GM19372 (cell line): ENCODE data around the gene HOXB4.

ENCODE experiments used
- ATAC-seq: cut with Tn5 transposase; IDR thresholded peaks from one replicate; pipeline ENCODE4 v1.9.1; 2021; ENCODE audit warnings: mild to moderate bottlenecking, low read depth, moderate library complexity; ENCODE audit not compliant: unreplicated experiment

Gene HOXB4

DNA sequence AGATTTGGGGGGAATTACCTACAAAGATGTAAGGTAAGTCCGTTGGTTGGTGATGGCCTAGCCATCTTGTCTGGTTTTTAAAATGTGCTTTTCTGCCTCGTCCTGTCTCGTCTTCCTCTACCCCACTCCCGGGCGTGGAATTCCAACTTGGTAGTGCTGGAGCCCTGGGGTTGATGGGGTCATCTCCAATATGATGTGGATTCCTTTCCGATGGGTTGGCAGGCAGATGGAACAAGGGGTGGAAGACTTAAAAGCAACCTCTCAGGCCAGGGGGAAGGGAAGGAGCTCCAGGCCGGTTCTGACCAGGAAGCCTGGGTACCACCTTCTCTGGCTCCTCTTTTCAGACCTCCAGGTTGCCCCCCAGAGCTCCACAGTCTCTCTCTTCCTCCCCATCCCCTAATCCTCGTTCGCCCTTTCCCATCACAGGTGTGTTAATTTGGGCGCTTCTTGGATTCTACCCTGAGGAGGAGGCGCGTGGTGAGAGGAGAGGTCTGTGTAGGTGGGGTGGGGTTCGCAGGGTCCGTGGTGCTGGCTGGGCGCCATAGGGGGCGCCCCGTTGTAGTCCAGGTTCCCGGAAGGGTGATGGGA is 28.1 kb downstream of the HOXB4 start:
- ATAC-seq = no peak

DNA sequence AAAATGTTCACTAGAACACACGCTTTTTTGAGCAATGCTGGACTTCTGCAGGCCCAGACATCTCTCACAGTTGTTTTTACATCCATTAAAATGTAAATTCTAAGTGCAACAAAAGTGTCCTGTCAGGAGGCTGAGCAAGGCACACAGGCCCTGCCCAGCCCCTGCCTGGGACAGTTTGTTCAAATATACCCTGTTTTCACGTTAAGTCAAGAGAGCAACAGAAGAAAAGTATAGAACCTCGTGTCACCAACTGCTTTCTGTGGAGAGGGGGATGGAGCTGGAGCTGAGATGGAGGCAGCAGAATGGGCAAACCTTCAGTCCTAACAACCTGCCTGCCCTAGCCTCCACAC is 28.9 kb downstream of the HOXB4 start:
- no peak for ATAC-seq

DNA sequence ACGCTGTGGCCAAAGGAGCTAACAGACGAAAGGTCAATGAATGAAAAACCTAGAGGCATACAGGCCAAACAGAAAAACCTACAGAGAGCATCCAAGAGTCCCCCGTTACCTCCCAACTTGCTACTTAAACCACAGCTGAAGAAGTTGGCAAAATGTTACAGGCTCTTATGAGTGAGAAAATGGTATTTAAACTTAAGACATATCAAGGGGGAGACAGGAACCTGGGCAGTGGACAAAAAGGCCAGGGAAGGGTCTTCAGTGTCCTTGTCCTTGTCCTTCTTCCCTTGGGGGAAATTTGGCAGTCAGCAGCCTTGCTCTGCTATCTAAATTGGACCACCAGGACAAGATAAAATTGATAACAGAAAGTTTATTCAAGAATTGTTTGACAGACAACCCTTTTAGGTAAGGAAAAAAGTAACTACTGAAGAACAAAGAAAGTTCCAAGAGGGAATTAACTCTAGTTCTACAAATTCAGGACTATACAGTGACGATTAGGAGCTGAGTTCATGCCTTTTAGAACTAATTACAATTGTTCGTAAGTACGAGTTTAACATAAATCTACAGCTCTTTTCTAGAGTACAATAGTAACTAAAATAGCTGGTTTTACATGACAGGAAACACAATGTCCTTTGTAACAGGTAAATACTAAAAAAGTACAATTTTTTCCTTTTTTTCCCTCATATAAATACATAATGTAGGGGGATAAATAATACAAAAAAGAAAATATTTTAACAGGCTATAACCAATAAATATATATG is 29.4 kb downstream of the HOXB4 start:
- no peak for ATAC-seq

DNA sequence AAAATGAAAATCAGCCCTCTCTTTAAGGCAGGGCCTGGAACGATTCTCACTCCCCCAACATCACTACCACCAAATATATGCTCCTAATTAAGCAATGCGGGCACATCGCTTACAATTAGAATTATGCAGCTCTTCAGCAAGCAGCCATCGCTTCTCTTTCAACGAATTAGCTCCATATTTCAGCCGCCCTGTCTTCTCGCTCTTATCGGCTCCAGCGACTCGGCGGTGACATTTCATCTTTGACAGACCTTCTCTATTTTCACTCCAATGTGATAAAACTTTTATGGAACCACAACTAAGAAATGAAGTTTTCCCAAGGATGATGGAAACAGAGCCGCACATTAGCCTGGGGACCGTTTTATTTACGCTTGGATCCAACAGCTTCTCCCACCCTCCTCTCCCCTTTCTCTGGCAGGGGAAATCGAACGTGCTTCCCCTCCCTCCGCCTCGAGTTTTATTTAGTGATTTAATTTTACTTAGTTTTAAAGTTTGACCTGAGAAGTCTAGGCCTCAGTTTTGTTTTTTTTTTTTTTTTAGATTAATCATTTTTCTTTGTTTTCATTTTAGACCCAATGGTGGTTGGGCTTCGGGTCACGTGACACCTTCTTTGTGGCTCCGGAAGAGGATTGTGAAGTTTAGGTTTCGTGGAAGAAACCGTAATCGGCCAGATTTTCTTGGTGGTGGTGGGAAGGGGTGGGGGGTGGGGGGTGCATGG is 30.2 kb downstream of the HOXB4 start:
- ATAC-seq = no peak

DNA sequence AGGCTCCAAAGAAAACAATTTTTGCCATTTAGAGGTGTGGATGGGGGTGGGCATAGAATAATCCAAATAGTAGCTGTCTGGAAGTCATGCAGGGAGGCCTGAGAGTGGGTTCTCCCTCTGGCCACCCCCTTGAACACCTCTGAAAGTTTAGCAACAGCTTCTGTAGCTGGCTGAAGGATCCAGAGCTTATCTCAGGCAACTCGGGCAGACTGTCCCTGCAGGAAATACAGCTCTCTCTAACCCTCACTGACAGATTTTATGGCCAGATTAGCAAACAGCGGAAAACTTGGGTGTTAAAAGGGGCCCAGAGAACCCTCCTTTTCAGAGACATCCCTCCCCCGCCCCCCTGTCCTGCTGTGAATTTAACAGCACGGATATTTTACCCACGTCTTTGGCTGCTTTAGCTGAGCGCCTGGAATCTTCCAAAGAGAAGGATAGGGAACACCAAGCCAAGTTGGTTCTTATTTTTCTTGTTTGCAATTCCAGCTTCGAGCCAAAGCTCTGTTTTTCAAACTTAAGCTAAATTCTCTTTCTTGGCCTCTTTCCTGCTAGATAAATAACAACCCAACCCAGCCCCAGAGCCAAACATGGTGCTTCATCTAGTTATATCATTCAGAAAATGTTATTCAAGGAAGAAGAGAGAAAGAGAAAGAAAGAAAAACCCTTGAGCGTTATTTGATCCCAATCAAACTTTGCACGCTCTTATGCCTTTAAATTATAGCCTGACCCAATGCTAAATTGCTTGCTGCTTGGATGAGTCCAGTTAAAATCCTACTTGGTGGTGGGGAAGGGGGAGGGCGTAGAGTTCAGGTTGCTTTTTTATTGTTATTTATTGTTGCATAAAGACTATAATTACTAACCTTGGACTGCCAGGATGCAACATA is 31.0 kb downstream of the HOXB4 start:
- no peak for ATAC-seq

DNA sequence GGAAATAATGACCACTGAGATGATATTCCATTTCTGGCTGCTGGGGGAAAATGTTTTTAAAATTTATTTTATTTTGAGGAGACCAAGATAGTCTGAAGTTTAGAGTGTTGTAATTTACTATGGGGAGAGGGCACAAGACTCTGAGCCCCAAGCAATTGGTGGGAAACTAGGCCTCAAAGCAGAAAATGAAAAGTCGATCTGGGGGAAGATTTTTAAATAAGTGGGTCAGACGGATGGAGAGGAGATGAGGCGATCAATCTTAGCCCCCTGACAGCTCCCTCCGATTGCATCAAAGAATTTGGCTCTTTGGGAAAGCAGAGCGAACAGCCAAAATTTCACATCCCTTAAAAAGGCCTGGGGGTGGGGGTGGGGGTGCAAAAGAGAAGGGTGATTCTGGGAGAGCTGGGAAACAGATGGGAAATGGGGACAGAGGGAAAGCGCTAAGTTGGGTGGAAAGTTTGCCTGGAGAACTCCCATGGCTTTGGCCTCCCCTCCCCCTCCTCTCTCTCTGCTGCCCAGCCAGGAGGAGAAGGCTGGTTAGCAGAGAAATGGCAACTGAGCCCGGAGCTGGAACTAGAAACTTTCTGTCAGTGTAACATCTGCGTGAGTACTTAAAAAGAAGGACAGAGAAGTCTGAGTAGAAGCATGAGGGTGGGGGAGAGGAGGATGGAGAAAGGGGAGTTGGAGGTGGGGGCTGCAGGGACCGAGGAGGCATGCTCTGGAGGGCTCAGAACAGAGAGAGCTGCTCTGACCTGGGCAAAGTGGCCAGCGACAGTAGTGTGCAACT is 31.8 kb downstream of the HOXB4 start:
- ATAC-seq = no peak

DNA sequence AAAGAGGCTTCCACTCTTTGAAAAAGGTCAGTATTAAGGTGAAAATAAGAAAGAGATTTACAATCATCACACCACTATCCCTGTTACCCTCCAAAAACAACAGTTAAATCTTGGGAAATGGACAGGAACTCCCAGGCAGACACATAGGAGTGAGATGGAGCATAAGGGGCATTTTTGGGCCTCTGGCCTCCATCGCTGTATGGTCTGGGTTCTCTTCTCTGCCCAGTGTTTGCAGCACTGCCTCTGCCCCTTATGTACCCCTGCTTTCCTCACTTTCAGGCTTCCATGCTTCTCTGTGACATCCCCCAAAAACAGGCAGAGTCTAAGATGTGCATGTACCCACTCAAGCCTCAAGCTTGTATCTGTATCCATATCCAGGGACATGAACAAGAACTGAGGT is 32.6 kb downstream of the HOXB4 start:
- ATAC-seq = no peak

DNA sequence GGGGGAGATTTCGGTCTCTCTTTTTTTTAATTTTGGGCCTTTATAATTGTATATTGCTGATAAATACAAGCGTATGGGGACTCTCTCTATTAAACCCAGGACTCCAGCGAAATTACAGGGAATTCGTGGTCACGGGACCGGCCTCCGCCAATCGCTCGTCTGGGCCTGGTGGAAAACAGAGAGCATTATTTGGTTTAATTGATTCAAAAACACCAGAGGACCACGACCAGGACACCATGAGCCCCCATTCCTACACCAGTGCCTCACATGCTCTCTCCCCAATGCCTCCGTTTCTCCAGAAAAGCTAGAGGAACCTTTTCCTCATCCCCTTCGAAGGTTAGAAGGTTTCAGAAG is 33.2 kb downstream of the HOXB4 start, which contains the start of gene HOXB2:
Gene HOXB2, minus strand, starts transcription at position 88 of the 354 bp plus-strand sequence. CDS start 198 bp downstream, outside the sequence.
- no peak for ATAC-seq

DNA sequence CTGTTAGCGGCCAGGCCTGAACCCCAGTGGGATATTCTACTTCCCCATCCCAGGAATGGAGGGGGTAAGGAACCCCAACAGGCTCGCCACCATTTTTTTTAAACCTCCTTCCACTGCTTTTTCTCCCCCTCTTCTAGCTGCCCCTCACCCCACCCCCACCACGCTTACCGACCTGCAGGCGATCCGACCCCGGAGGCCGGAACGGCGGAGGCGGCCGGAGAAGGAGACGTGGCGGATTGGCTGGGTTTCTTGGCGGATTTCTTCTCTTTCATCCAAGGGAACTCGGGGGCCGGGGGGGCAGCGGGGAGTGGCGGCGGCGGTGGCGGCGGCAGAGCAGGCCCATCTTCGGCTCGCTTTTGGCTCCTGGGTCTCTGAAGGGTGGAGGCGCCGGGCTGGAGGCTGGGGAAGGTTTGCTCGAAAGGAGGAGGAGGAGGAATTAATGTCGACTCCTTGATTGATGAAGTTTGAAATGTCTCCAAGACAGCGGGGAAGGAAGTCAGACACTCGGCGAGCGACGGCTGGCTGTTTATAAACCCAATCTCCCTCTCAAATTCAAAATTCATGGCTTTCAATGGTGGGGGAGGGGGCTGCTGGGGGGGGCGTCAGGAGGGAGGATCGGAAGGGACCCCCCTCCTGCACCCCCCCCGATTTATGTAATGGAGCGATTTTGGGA is 33.7 kb downstream of the HOXB4 start:
- ATAC-seq = no peak

DNA sequence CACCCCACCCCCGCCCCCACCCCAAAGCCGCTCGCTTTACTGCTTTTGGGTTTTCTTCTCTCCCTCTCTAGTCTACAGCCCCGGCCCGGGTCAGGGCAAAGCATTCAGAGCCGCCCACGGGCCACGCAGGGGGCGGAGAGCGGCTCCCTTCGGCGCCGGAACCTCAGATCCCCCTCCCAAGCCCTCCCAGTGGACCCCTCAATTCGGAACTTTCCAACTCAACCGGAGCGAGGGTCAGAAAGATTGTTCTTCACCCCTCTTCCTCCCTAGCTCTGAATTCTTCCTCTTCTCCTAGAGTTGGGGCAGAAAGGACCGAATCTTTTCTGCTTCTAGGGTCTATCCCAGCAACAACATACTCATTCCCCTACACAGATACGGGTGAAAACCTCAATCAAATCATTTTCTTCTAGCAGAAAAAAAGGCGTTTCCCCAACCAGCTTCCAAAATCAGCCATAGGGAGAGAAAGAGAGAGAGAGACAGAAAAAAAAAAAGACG is 34.2 kb downstream of the HOXB4 start:
- no peak for ATAC-seq

DNA sequence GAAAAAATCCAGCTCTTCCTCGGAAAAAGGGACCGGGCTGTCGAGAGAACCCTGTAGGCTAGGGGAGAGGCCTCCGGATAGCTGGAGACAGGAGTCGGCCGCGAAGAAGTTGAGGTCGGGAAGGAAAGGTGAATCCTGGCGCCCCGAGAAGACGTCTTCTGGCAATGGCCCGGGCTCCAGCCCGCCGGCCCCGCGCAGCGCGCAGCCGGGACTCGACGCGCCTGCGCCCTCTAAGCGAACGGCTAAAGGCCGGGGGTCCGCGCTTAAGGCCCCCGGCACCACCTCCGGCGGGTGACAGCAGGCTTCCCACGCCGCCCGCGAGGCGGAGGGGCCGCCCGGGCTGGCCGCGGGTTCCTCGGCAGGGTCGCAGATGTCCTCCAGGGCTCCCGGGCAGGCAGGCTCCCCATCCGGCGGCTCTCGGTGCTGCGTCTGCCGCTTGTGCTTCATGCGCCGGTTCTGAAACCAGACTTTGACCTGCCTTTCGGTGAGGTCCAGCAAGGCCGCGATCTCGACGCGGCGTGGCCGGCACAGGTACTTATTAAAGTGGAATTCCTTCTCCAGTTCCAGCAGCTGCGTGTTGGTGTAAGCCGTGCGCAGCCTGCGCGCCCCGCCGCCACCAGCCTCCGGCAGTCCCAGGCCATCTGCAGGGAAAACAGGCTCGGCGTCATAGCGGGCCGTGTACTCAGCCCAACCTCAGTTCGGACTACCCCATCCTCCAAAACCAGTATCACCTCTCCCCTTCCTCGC is 34.9 kb downstream of the HOXB4 start:
- ATAC-seq = no peak

DNA sequence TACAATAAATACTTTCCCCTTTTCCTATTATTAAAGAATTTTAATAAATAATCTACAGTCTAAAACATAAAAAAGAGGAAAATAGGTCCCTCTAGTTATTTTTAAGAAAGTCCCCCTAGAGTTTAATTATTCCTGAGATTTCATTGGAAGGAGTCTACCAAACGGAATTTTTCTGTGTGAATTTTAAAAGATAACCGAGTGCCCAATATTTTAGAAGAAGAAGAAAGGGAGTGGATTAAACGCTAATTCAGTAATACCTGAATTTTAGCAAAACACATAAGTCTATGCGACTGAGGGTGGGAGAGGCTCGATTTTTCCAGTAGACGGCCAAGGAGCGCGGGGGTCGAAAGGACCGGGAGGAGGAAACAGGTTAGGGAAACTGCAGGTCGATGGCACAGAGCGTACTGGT is 35.4 kb downstream of the HOXB4 start:
- ATAC-seq = no peak

DNA sequence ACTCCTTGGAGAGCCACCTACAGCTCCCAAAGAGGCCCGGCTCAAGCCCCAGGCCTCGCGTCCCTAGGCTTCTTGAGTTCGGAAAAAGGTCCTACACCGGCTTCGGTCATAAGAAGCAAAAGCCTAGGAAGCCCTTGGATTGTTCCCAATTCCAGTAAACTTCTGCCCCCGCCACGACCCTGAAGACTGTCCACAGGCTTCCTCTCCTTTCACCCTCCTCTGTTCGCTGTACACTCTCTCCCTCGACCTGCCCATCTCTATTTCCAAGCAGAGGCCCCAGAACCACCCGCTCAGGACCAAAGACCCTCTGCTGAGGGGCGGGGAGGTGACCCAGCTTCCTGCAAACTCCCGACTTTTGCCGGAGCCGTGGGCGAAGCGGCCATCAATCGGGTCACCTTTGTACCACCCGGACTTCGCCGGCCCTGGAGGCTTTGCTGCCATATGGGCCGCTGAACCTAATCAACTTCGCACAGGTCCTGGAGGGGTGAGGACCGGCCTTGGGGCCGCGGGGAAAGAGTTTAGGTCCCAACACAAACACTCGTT is 36.0 kb downstream of the HOXB4 start:
- no peak for ATAC-seq

DNA sequence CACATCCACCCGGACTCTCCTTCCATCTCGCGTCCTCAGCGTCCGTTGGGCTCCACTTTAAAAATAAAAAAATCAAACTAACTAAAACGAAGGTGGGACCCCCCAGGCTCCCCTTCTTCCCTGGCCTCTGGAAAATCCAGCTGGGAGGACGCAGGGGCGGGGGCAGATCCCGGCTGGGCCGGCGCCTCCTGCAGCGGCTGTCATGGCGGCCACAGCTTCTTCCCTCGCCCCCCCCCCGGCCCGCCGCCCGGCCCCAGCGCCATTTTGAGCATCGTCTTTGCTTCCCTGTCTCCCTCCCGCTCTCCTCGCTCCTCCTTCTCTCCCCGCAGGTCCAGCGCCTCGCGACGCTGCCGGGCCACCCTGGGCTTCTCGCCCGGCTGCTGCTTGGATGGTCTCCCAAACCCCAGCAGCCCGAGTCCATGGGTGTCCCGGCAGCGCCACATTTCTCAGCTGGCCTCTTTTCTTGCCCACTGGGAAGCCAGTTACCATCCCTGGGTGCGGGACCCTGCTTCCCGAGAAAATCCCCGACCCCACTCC is 36.5 kb downstream of the HOXB4 start:
- no peak for ATAC-seq

DNA sequence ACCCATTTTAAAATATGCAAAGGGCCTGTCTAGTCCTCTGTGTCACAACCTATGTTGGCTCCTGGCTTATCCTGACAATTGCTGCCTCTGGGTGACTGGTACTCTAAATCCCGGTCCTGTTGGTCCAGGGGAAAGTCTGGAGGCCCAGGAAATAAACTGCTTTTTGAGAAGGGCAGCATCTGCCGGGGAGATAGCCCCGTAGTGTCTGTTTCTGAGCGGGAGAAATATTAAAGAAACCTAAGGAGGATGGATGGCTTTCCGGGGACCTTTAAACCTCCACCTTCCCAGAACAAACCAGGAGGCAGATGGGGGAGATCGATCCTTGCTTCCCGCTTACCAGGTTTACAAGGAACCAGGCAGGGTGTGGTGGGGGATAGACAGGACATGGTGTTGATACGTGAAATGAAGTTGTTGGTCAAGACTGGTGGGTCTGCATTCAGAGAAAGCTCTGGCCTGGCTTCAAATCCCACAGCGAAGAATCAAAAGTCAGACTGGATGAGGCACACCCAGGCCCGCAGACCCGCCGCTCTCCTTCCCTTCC is 37.0 kb downstream of the HOXB4 start:
- no peak for ATAC-seq

DNA sequence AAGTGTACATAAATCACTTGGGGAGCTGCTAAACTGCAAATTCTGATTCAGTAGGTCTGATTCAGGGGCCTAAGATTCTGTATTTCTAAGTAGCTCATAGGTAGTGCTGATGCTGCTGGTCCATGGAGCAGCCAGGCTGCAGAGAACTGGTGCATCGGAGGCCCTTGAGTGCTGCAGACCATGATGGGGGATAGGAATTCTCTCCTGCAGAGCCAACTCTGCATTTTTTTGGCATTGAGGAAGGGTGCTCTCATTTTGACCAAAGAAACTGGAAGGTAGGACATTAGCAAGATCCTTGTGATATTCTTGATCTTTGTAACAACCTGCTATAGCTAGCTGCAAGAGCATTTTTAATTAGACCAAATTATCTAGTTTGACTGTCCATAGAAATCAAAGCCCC is 37.9 kb downstream of the HOXB4 start:
- ATAC-seq = no peak

DNA sequence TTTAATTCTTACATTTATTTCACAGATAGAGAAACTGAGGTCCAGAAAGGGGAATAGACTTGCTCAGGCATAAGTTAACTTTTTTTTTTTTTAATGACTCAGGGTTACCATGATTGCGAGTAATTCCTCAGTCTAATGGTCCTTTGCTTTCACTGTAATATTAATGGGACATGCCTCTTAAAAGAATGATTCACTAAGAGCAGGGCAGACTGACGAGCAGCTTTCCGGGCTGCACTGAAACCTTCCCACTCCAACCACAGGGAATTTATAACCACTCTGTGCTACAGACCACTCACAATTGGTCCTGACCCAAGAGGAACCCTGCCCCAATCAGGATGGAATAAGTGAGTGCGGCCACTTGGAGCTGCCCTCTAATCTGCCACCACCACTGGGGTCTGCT is 39.0 kb downstream of the HOXB4 start:
- no peak for ATAC-seq

DNA sequence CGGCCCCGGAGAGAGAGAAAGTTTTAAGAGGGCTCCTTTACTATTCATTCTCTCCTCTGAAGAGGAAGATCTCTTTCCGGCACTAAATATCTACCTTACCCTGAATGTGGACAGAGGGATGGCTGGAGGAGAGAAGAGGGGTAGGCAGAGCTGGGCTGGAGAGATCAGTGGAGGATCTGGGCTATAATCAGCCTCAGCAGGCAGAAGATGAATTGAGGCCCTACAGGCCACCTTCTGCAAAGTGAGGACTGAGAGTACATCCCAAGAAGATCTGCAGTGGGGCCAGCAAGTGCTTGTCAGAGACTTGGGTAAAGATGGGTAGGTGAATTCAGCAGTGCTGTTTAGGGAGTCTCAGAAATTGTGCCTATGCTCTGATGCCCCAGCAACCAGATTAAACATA is 40.8 kb downstream of the HOXB4 start:
- ATAC-seq = no peak
